Limb (tissue), 2 donors: ENCODE measurements around the gene SPATS1.
"Not testable (repeated sequence)": the region's sequence is repeated elsewhere in the genome, so short reads cannot be mapped to it uniquely, and the experiment has no call there.

ENCODE experiments used
- DNase-seq, 2 donors: peaks; one replicate each; pipeline ENCODE4 v3.0.0-alpha.2; 2016; ENCODE audit errors: extremely low spot score in 2 of 2

SPATS1 gene

DNA sequence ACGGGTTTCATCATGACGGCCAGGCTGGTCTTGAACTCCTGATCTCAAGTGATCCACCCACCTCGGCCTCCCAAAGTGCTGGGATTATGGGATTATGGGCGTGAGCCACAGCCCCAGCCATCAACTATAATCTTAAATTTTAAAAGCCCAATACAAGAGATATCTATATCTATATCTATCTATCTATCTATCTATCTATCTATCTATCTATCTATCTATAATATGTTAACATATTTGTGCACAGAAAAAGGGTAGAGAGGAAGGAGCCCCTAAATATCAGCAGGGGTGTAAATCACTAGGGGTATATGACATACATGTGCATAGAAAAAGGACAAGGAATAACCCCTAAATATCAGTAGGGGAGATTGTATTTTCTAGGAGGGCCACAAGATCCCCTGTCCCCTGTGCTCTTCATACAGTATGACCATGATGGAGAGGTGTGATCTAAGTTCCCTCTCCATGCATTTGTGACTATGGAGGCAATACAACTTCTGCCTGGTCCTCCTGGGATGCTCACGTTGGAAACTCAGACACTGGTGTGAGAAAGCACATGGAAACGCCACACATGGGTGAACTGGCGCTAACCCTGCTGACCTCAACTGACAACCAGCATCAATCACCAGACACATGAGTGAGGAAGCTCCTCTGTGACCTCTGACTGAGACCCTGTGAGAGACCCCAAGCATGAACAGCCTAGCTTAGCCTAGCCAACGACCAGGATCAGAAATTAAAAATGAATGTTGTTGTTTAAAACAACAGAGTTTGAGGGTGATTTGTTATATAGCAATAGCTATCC, 1.2 kb upstream of the SPATS1 start:
- no peak for DNase-seq

DNA sequence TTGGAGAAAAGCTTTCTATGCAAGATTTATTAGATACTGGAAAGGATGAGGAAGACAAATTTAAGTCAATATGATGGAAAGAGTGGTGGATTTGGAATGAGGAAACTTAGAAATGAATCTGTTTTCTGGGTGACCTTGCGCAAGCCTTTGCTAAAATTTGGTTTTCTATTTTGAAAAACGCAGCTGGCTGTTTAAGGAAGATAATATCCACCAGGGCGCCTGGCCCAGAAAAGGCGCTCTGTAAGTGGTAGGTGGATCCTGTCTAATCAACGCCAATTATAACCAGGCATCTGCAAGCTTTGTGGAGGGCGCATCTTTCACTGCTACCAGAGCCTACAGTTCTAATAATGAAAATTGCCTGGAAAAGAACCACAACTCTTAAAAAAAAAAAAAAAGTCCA, 398 bp upstream of the SPATS1 start:
- DNase-seq, result no peak

DNA sequence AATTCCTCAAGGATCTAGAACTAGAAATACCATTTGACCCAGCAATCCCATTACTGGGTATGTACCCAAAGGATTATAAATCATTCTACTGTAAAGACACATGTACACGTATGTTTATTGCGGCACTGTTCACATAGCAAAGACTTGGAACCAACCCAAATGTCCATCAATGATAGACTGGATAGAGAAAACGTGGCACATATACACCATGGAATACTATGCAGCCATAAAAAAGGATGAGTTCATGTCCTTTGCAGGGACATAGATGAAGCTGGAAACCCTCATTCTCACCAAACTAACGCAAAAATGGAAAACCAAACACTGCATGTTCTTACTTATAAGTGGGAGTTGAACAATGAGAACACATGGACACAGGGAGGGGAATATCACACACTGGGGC, 4.4 kb downstream of the SPATS1 start:
- DNase-seq, result not testable (repeated sequence)

DNA sequence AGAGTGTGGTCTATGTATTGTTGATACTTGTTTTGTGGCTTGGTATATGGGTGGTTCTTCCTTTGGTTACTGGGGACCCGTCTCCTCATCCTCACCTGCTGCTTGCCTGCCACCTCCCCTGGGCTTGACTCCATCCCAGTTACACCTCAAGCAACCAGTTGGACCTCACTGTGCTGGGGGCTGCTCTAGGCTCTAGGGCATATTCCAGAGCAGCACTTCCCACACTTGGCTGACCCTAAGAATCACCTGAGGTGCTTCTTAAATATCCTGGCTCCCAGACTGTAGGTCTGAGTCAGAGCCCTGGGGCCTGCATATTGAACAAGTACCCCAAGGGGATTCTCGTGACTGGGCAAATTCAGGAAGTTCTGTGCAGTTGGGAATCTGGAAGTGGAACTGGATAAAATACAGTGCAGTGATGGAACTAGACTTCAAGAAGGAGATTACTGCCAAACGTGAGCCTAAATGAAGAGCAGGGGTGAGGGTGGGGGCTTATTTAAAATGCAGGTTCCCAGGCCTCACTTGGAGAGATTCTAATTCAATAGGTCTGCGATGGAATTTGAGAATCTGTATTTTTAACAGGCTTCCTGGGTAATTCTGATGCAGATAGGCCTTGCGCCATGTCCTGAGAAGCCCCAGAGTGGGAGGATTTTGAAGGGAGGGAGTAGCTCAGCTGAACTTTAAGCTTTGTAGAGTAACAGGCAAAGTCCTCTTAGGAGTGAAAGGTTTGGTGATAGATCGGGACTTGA, 7.6 kb downstream of the SPATS1 start:
- no peak for DNase-seq

DNA sequence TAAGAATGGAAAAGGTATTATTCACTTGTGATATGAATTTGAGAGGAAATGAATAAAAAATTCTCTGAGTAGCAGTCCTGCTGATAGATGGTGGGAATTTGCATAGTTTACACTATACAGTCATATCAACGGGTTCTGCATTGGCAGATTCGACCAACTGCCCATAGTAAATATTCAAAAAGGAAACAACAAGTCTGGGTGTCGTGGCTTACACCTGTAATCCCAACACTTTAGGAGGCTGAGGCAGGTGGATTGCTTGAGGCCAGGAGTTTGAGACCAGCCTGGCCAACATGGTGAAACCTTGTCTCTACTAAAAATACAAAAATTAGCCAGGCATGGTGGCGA, 8.2 kb downstream of the SPATS1 start:
- not testable (repeated sequence) for DNase-seq

DNA sequence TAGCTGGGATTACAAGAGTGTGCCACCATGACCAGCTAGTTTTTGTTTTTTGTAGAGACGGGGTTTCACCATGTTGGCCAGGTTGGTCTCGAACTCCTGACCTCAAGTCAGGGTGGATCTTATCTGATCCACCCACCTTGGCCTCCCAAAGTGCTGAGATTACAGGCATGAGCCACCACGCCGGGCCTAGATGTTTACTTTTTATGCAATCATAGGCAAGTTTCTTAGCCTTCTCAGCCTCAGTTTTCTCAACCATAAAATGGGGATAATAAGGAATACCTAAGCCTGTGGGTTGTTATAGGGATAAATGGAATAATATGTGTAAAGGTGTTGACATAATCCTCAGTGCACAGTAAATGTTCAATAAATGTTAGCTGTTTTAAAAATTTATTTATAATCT, 9.8 kb downstream of the SPATS1 start:
- no peak for DNase-seq

DNA sequence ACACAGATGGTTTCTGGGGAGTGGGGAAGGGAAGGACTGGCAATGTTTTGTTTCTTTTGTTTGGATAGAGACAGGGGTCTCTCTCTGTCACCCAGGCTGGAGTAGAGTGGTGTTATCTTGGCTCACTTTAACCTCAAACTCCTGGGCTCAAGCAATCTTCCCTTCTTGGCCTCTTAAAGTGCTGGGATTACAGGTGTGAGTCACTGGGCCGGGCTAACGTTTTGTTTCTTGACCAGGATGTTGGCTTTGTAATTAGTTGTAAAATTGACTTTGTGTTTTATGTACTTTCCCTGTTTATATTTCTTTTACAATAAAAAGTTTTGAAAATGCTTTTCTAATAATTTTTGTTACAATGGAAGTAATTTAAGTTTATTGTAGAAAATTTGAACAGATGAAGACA, 10.9 kb downstream of the SPATS1 start:
- no peak for DNase-seq

DNA sequence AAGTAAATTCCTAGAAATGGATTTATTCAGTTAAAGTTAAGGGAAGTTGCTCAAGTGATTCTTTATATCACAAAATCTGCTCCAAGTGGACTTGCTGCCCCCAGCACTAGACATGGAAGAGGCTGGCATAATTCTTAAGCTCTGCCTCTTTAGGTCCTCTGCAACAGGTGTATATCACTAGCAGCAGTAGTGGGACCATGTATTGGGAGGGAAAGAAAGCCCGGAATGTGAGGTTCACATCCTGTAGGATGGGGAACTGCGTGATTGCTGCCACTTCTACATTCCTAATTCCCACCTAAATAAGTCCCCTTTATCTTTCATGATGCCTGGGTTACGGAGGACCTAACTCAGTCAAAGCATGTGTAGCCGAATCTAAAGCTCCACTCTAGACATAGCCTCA, 13.2 kb downstream of the SPATS1 start:
- no peak for DNase-seq

DNA sequence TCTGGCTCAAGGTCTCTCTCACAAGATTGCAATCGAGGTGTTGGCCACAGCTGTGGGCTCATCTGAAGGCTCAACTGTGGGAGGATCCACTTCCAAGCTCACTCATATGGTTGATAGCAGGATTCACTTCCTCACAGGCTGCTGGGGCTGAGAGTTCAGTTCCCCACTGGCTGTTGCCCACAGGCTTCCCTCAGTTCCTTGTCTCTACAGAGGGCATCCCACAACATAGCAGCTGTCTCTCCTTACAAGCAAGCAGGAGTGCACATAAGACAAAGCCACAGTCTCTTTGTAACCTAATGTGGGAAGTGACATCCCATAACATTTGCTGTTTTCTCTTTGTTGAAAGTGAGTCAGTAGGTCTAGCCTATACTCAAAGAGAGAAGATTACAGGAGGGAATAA, 14.0 kb downstream of the SPATS1 start:
- DNase-seq, result no peak

DNA sequence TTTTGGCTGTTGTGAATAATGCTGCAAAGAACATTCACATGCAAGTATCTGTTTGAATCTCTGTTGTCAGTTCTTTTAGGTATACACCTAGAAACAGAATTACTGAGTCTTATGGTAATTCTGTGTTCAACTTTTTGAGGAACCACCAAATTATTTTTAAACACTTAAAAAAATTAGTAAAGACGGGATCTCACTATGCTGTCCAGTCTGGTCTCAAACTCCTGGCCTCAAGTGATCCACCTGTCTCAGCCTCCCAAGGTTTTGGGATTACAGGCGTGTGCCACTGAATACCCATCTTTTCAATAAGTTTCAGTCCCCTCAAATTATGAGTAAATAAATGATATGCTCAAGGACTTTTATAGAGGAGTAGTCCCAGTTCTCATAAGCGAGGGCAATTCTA, 17.5 kb downstream of the SPATS1 start:
- DNase-seq, result no peak

DNA sequence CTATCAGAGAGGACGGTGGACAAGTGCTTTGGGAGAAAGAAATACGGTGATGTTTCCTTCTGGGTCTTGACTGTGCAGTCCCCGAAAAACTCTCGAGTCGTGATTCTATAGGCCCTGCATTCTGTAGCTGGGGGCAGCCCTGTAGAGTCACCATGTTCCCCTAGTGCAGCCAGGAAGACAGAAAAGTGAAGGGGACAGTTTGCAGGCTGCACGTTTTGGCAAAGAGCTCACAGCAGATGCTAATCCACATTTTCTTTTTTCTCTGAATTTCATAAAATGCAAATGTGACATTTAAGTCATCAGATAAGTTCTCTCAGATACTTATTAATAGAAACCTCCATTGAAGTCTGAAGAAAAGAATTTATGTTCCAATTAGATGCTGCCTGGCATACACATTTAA, 19.5 kb downstream of the SPATS1 start:
- no peak for DNase-seq

DNA sequence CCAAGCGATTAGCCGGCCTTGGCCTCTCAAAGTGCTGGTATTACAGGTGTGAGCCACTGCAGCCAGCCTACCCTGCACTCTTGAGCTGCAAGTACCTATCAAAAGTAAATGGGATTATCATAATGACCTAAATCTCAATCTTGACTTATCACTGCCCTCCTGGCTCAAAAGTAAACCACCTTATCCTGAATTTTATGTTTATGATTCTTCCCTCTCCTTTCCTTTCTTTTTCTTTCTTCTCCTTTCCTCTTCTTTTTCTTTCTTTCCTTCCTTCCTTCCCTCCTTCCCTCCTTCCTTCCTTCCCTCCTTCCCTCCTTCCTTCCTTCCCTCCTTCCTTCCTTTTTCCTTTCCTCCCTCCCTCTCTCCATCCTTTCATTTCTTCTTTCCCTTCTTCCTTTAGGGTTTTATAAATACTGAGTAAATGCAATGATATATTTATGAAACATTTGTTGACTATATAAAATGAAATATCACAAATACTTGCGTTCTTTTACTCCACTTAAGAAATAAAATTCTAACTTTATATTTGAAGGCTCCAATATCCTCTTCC, 21.0 kb downstream of the SPATS1 start:
- DNase-seq, result no peak

DNA sequence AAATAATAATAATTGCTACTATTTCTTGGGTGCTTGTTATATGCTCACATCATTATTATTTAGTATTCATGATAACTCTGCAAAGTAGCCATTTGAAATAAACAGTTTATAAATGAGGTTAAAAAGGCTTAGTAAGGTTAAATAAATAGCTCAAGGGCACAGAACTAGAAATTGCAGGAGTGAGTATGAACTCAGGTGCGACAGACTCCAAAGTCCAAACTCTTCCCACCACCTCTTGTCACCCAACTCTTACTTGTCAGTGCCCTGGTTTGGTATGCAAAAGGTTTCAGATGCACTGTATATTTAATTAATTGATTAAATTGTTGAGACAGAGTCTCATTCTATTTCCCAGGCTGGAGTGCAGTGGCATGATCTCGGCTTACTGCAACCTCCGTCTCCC, 24.3 kb downstream of the SPATS1 start:
- no peak for DNase-seq

DNA sequence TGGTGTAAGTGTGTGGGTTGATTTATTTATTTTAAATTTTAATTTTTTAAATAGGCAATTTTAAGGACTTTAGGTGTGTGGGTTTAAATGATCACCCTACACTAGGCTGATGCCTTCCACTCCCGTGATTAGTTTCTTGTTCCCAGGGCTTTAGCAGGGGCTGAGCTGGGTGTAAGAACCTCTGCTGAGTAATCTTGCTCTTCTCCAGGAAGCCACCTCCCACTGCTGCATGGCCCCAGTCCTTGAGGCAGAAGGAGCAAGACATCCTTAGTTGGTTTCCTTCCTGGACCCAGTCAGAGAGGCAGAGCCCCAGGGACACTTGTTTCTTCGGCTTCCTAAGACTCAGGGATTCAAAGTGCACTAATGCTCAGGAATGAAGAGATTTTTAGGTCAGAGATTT, 25.2 kb downstream of the SPATS1 start:
- no peak for DNase-seq

DNA sequence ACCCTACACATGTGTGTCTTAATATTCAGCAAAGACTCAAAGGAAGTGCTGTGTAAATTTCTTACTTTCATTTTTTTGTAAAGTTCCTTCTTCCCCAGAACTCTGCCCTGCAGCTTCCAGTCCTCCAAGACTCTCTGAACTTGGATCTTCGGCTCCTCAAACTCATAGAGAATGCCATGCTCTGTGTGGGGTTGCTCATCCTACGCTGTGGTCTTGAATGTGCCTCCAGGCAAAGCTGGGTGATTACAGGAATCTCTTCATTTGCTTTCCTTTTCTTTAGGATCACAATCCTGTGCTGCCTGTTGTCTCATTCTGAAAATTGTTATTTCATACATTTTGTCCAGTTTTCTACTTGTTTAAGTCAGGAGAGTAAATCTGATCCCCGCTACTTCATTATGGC, 30.6 kb downstream of the SPATS1 start:
- no peak for DNase-seq

DNA sequence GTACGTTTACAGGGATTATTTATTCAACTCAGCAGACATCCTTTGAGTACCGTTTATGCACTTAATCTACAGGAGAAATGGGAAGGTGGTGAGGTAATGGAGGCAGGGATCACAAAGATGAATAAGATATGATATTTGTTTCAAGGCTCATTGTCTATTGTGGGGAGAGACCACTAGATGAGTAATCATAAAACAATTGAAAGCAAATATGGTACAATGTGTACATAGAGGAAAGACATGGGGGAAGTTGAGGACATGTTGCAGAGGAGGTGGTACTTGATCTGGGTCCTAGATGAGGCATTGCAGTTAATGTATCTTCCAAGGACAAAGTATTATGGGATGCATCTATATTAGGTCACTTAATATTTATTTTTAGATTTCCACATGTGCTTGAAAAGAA, 31.3 kb downstream of the SPATS1 start:
- DNase-seq, result no peak

DNA sequence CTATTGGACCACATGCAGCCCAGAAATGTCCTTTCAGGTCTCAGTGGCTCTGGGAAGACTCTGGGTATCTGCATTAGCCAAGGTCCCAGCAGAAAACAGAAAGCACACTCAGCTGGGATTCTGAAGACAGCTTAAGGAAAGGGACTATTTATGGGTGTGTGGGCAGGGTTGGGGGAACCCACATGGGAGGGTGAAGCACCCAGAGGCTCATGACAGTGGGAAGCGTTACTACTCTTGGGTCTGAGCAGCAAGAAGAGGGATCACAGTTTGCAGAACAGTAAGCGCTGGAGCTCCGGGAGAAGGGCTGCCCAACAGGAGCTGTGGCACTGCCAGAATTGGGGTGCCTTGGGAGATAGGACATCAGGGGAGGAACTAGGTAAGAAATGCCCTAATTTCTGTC, 32.6 kb downstream of the SPATS1 start:
- no peak for DNase-seq

DNA sequence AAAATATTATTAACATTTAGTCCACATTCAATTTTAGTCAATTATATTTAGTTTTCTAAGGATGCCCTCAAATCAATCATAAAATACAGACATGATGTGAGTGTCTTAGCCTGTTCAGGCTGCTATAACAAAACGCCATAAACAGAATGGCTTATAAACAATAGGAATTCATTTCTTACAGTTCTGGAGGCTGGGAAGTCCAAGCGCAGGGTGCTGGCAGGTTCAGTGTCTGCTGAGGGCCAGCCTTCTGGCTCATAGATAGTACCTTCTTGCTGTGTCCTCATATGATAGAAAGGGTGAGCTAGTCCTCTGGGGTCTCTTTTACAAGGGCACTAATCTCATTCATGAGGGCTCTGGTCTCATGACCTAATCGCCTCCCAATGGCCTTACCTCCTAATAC, 35.0 kb downstream of the SPATS1 start:
- no peak for DNase-seq

DNA sequence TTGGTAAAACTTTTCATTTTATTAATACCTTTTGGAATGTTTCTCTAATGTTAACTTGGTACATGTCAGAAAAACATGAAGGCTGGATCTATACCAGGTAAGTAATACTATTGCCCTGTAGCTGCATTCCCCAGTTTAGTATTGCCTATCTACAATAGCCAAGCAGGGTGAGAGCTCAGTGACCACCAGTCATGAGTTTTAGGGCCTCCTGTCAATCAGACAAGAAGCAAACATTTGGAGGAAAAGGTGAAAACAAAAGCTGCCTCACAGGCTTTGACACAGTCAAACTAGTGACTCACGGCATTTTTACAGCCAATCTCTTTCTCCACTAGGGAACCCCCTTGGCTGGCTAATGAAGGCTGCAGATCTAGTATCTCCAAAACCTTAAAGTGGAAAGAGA, 35.5 kb downstream of the SPATS1 start:
- no peak for DNase-seq

DNA sequence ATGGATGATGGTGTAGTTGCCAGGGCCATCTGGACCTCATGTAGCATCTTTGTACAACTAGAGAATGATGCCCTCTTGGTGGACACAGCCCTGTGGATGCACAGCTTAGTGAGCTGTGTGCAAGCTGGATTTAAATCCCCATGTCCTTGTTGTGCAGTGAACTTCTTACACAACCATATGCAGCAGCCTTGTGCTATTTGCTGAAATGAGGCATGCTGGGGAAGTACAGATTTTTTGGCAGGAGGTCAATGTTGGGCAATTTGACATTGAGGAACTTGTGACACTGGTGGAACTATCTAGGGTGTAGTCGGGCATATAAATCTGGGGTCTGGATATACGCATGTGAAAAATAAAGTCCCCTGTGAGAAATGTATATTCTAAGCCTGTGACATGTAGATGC, 39.3 kb downstream of the SPATS1 start:
- DNase-seq, result no peak

DNA sequence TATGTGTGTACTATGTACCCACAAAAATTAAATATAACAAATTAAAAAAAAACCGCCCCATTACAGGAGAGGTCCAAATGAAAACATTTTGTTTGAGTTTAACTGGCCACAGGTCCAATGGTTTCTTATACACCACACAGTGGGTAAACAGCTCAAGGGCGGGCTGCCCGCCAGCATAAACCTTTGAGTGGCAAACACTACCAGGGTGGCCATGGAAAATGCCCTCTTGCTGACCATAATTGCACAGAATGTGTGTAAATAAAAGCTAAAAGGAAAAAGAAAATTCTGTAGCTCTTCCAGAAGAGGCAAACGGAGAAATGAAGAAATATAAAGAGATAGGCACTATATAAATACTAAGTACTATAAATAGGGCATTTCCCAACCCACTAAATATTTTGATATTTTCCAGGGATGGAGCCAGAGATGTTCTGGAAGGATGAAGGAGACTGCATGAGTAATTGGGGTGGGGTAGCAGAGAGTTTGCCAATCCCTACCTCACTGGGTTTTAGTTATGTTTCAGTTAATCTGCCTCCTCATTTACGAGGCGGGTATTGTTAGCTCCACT, 44.0 kb downstream of the SPATS1 start:
- peak in 1 of 2 donors; percentile 42 for DNase-seq

DNA sequence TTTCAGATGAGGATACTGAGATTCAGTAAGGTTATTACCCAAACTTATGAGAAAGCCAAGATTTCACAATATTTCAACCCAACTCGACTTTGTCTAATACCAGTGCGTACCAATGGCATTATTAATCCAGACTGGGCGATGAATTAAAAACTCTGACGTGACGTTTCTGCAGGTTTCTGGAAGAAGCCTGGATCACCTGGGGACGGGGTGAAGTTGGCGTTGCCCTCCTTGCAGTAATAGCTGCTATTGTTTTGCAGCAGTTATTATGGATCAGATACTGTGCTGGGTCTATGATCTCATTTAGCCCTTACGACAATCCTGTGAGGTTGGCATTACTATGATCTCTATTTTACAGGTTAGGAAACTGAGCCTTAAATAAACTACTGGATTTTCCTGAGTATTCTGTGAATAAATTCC, 44.5 kb downstream of the SPATS1 start:
- peak in 1 of 2 donors; percentile 45 for DNase-seq
